Glutamatergic neuron (in vitro differentiated cells): ENCODE data around the gene BARHL2. TPM values are rescaled to one million over a fixed set of nuclear protein-coding genes. Genes with fewer than 3 reads are reported as not detected.
A peak's percentile ranks its signal among the peaks of the same experiment; 100 is the strongest.

Source experiments
- DNase-seq: peaks from one replicate; pipeline ENCODE4 v3.0.0; 2022
- H3K27ac Mint-ChIP-seq: one replicate; pipeline ENCODE4 v1.8.0; 2020; ENCODE audit warnings: mild to moderate bottlenecking, mixed read lengths, inconsistent platforms; ENCODE audit not compliant: unreplicated experiment
- H3K27me3 Mint-ChIP-seq: one replicate; pipeline ENCODE4 v1.8.0; 2020; ENCODE audit warnings: mild to moderate bottlenecking, moderate library complexity, mixed read lengths, inconsistent platforms; ENCODE audit not compliant: unreplicated experiment
- H3K36me3 Mint-ChIP-seq: one replicate; pipeline ENCODE4 v1.8.0; 2020; ENCODE audit warnings: mild to moderate bottlenecking, mixed read lengths, inconsistent platforms; ENCODE audit not compliant: unreplicated experiment
- H3K4me1 Mint-ChIP-seq: one replicate; pipeline ENCODE4 v1.8.0; 2020; ENCODE audit warnings: mild to moderate bottlenecking, low read depth, mixed read lengths, inconsistent platforms; ENCODE audit not compliant: unreplicated experiment
- H3K4me3 Mint-ChIP-seq: one replicate; pipeline ENCODE4 v1.8.0; 2020; ENCODE audit warnings: mild to moderate bottlenecking, mixed read lengths, inconsistent platforms; ENCODE audit not compliant: unreplicated experiment
- H3K9me3 Mint-ChIP-seq: one replicate; pipeline ENCODE4 v1.8.0; 2020; ENCODE audit warnings: mild to moderate bottlenecking, moderate library complexity, mixed read lengths, inconsistent platforms; ENCODE audit not compliant: unreplicated experiment
- CTCF ChIP-seq: fragments of 200-600 bp; sonication (generic); IDR thresholded peaks from one replicate; pipeline ENCODE4 v1.5.0; 2021; ENCODE audit not compliant: partially characterized antibody, unreplicated experiment
- total RNA-seq: library from RNA; stranded (reverse); fragmentation: NEBNext Ultra II Directional; extraction: Animal tissue kit (Norgen Biotek cat#: 25700); gene quantifications from one replicate; pipeline ENCODE4 v1.2.1, GENCODE V29; 2021; ENCODE audit not compliant: unreplicated experiment

BARHL2 gene
- total RNA-seq, 1 donor from 2014 or later, result 0.27 TPM

GRCh38 chr1:90718411-90719329 lies 1.6 kb upstream of the BARHL2 start:
- peaks cover 31% of the 10 kb centered on the region for H3K9me3 Mint-ChIP-seq
- no peak for TF ChIP-seq CTCF
- peak overlapping the region; percentile 98 for H3K4me3 Mint-ChIP-seq
- H3K4me1 Mint-ChIP-seq, result peaks cover 22% of the 10 kb centered on the region
- DNase-seq, result peak; percentile 71
- H3K27ac Mint-ChIP-seq, result no peak overlapping the region
- H3K27me3 Mint-ChIP-seq, result peaks cover 57% of the 10 kb centered on the region
- H3K36me3 Mint-ChIP-seq, result no peaks in the 10 kb centered on the region

GRCh38 chr1:90717665-90718410 lies 736 bp upstream of the BARHL2 start:
- Mint-ChIP-seq H3K27me3 (peaks cover 62% of the 10 kb centered on the region), H3K4me1 (peaks cover 26% of the 10 kb centered on the region), H3K27ac (no peak overlapping the region), H3K9me3 (peaks cover 29% of the 10 kb centered on the region), H3K36me3 (peaks cover 4% of the 10 kb centered on the region), H3K4me3 (peak overlapping the region; percentile 98)
- DNase-seq, result peak; percentile 81
- TF ChIP-seq CTCF, result no peak

- H3K9me3 Mint-ChIP-seq, result peaks cover 27% of the 10 kb centered on the region
- TF ChIP-seq CTCF, result no peak
- peak; percentile 35 for DNase-seq
- H3K4me1 Mint-ChIP-seq, result peaks cover 30% of the 10 kb centered on the region
- H3K4me3 Mint-ChIP-seq, result peak overlapping the region; percentile 91
- H3K27me3 Mint-ChIP-seq, result peaks cover 61% of the 10 kb centered on the region
- peak overlapping the region; percentile 43 for H3K27ac Mint-ChIP-seq
- H3K36me3 Mint-ChIP-seq, result peaks cover 4% of the 10 kb centered on the region
Measured at GRCh38 chr1:90717356-90717664, 208 bp upstream of the BARHL2 start.

GRCh38 chr1:90716243-90716551 lies 905 bp downstream of the BARHL2 start:
- H3K27me3 Mint-ChIP-seq, result peaks cover 56% of the 10 kb centered on the region
- no peak overlapping the region for H3K27ac Mint-ChIP-seq
- H3K4me3 Mint-ChIP-seq, result peak overlapping the region; percentile 91
- no peak for TF ChIP-seq CTCF
- H3K36me3 Mint-ChIP-seq, result peaks cover 4% of the 10 kb centered on the region
- no peak for DNase-seq
- peaks cover 22% of the 10 kb centered on the region for H3K9me3 Mint-ChIP-seq
- peaks cover 34% of the 10 kb centered on the region for H3K4me1 Mint-ChIP-seq

- H3K36me3 Mint-ChIP-seq, result peaks cover 4% of the 10 kb centered on the region
- H3K4me3 Mint-ChIP-seq, result no peak overlapping the region
- DNase-seq, result no peak
- no peak overlapping the region for H3K27ac Mint-ChIP-seq
- no peak for TF ChIP-seq CTCF
- H3K9me3 Mint-ChIP-seq, result peaks cover 21% of the 10 kb centered on the region
- peaks cover 54% of the 10 kb centered on the region for H3K27me3 Mint-ChIP-seq
- peaks cover 33% of the 10 kb centered on the region for H3K4me1 Mint-ChIP-seq
Measured at GRCh38 chr1:90715309-90715708, 1.8 kb downstream of the BARHL2 start.
